Measurements from ENCODE around the gene SYTL2.
"Not testable (repeated sequence)": the region's sequence is repeated elsewhere in the genome, so short reads cannot be mapped to it uniquely, and the experiment has no call there.

Gene SYTL2, protein sequence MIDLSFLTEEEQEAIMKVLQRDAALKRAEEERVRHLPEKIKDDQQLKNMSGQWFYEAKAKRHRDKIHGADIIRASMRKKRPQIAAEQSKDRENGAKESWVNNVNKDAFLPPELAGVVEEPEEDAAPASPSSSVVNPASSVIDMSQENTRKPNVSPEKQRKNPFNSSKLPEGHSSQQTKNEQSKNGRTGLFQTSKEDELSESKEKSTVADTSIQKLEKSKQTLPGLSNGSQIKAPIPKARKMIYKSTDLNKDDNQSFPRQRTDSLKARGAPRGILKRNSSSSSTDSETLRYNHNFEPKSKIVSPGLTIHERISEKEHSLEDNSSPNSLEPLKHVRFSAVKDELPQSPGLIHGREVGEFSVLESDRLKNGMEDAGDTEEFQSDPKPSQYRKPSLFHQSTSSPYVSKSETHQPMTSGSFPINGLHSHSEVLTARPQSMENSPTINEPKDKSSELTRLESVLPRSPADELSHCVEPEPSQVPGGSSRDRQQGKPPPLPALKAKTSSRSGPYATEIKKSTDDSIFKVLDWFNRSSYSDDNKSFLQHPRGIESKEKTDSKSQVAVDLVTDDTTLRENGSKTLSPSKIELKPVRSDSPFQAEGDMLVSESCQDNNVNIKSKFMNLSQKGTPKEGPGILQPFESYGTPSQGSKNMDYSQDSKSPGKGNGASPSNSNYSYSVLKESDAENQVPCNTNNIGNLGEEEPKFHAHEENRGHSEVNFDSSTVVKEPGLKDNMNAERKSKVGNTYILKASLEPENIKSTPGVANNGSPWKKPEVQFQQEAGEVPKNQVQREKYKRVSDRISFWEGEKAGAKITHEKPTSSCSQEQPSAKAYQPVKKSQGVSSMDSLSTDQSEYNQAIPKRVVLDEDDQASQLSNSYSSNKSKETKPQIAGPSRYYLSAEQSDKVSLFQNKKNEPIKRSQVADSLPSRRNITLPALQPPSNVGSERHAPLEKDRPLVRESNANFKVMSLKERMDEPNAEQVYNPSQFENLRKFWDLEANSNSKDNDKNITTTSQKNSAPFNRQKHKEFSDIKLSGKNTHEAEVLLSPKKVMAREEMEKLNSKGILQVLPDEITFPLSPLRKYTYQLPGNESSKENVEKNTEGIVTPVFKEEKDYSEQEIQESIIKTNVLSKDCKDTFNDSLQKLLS (N-terminal part only)

DNA sequence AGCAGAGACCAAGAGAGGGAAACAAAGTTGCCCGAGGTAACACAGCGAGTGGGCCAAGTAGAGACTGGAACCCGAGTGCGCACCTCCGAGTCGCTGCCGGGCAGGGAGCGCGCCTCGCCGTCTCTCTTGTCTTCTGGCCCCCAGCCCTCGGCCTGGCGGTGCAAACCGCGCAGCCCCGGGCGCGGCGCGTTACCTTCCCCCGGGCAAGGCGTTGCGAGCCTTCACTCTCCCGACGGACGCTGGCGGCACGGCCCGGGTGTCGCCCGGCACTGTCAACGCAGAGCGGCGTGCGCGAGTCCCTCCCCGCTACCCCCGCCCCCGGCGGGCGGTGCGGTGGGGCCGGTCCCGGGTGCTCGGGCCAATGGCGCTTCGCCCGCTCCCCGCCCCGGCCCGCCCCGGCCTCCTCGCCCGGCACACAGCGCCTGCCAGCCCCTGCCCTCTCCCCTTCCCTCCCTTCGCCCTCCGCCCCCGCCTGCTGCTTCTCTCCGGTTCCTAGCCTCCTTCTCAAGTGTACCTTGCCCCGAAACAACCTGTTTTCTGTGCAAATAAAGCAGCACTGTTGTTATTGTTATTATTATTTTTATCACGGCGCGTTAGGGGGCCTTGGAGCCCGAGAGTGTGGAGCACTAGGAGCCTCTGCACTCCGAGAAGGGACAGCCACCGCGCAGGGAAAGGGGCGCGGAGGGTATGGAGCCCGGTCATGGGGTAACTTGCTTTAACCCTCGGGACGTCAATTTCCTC lies at the start of gene SYTL2:
Gene SYTL2, minus strand, starts transcription at position 271 of the 741 bp plus-strand sequence. CDS start 53,416 bp downstream, outside the sequence.
- peak; percentile 58 to 66 for DNase-seq (ENCODE audit: low read depth in 2 of 2)

DNA sequence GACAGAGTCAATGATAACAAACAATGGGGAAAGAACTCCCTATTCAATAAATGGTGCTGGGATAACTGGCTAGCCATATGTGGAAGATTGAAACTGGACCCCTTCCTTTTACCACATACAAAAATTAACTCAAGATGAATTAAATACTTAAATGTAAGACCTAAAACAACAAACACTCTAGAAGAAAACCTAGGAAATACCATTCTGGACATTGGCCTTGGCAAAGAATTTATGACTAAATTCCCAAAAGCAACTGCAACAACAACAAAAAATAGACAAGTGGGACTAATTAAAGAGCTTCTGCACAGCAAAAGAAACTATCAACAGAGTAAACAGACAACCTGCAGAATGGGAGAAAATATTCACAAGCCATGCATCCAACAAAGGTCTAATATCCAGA lies 48.6 kb upstream of the SYTL2 start:
- not testable (repeated sequence) for DNase-seq (ENCODE audit: low read depth in 2 of 2)

DNA sequence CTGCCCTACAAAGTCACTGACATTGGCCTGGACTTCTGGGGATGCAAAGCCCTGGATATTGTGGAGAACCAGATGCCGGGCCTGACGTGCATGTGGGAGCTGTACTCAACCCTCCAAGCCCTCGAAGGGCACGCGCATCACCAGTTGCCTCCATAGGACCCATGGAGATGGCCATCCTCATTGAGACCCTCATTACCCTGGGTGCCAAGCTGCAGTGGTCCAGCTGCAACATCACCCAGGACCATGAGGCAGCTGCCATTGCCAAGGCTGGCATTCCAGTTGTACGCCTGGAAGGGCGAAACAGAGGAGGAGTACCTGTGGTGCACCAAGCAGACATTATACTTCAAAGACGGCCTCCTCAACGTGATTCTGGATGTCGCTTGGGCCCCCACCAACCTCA lies 46.2 kb upstream of the SYTL2 start:
- no peak for DNase-seq (ENCODE audit: low read depth in 2 of 2)

DNA sequence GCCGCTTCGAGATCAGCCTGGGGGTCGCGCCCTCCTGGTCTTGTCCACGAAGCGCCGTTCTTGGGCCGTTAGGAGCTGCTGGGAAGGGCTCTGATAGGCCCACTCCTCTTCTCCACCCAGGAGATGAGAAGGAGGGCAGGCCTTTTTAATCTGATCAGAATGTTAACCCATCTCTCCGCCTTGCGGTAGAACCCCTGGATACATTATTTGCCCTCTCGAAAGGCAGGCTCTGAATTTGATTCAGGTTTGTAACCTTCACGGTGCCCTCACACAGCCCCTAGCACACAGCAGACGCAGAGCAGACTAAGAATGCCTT lies 44.4 kb upstream of the SYTL2 start, which contains the start of gene CCDC83:
Gene CCDC83, plus strand, starts transcription at position 43 of the 316 bp plus-strand sequence. CDS start 9,741 bp downstream, outside the sequence.
- DNase-seq (ENCODE audit: low read depth in 2 of 2): no peak

DNA sequence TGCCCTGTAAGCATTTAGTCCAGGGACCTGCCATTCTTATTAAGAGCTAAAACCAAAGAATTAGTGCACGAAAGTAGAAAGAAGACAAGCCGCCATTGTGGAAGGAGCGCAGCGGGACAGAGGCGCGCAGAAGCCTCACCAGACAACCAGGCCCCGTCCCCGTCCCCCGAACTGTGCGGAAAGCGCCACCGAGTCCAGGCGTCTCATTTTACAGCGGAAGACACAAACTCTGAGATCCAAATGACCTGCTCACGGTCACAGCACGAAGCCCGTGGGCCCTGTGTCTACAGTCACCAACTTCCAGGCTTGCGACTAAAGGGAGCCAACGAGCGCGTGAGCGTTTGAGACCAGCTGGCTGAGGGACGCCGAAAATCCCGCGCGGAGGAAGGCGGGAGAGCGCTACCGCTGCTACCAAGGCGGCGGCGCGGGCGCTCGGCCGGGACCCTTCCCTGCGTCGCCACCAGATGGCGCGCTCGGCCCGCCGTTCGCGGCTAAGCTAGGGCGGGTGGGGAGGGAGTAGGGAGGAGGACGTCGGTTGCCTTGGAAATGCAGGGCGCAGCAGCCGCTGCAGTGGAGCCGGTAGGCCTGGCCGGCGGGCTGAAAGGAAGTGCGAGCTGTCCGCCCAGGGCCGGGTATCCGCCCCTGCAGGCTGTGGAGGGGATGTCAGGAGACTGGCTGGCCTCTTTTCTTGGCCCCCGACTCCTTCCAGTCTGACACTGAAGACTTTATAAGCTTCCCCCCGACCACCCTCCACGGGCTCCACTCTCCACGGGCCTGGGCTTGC lies 43.8 kb upstream of the SYTL2 start:
- peak; percentile 80 to 81 for DNase-seq (ENCODE audit: low read depth in 2 of 2)

DNA sequence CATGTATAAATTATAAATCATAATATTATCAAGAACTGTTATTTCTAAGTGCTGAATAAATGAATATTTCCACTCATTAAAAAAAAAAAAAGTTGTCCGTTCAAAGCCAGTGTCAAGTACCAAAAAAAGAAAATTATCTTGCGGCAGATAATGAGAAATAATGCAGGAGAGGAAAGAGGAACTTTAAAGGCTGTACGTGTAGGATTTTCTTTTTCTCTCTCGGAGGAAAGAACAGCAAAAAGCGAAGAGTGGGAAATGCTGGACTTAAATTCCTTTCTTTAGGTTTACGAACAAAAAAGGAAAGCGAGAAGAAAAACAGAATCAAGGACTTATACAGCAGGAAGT lies 43.2 kb upstream of the SYTL2 start:
- no peak for DNase-seq (ENCODE audit: low read depth in 2 of 2)

DNA sequence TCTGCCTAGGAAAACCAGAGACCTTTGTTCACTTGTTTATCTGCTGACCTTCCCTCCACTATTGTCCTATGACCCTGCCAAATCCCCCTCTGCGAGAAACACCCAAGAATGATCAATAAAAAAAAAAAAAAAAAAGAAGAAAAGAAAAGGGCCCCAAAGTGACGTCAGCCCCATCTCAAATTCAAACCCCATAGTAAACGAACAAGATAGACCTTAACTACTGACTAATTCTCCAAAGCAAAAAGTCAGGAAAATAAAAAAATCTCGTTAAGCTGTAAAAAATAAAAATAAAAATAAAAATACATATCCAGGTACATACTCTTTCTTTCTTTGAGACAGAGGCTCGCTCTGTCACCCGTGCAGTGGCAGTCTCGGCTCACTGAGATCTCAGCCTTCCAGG lies 42.6 kb upstream of the SYTL2 start:
- not testable (repeated sequence) for DNase-seq (ENCODE audit: low read depth in 2 of 2)

DNA sequence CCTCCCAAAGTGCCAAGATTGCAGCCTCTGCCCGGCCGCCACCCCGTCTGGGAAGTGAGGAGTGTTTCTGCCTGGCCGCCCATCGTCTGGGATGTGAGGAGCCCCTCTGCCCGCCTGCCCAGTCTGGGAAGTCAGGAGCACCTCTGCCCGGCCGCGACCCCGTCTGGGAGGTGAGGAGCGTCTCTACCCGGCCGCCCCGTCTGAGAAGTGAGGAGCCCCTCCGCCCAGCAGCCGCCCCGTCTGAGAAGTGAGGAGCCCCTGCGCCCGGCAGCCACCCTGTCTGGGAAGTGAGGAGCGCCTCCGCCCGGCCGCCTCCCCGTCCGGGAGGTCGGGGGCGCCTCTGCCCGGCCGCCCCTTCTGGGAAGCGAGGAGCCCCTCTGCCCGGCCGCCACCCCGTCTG lies 41.8 kb upstream of the SYTL2 start:
- DNase-seq (ENCODE audit: low read depth in 2 of 2): not testable (repeated sequence)

DNA sequence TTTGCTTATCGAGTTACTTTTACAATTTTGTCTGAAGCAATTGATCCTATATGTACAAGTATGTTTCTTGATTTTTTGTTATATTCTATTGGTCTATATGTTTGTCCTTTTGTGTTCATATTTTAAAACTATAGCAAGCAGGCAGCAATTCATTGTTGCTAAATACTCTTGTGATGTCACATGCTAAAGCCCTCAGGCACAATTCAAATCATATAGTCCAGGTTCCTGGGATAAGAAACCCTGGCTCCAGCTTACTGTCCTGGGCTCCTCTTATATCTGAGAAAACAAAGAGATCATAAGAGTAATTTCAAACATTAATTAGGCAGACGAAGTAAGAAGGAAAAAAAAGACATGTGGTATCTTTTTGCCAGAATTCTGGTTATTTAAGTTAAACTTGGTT lies 37.6 kb upstream of the SYTL2 start:
- no peak for DNase-seq (ENCODE audit: low read depth in 2 of 2)

DNA sequence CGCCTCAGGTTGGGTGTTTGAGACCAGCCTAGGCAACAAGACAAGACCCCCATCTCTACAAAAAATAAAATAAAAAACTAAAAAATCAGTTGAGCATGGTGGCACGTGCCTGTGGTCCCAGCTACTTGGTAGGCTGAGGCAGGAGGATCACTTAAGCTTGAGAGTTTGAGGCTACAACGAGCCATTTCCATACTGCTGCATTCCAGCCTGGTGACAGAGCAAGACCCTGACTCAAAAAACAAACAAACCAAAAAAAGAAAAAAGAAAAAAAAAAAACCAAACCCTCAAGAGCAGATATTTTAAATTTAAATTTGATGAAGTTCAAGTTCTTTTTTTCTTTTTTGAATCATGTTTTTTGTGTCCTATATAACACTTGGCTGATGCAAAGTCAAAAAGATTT lies 37.1 kb upstream of the SYTL2 start:
- no peak for DNase-seq (ENCODE audit: low read depth in 2 of 2)

DNA sequence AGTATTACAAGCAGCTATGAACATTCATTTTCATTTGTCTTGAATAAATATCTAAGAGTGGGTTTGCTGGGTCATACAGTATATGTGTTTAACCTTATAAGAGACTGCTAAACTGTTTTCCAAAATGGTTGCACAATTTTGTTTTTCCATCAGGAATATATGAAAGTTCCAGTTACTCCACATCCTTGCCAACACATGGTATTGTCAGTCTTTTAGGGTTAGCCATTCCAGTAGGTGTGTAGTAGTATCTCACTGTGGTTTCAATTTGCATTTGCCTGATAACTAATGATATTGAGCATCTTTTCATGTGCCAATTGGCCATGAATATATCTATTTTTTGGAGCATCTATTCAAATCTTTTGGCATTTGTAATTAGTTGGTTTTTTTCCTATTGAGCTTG lies 36.5 kb upstream of the SYTL2 start:
- no peak for DNase-seq (ENCODE audit: low read depth in 2 of 2)

DNA sequence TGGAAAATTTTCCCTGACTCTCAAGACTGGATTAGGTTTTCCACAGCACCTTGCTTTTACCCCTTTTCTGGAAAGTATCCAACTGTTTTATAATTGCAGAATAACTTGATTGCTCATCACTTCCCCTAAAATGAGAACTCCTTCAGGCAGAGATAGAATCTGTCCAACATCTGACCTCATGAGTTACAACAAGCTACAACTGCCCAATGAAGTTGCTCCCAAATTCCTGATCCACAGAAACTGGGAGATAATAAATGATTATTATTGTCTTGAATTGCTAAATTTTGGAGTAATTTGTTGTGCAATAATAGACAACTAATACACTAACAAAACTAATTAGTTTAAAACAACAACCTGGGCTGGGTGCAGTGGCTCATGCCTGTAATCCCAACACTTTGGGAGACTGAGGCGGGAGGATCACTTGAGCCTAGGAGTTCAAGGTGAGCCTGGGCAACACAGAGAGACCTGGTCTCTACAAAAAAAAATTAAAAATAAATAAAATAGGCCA lies 34.2 kb upstream of the SYTL2 start:
- DNase-seq (ENCODE audit: low read depth in 2 of 2): no peak

DNA sequence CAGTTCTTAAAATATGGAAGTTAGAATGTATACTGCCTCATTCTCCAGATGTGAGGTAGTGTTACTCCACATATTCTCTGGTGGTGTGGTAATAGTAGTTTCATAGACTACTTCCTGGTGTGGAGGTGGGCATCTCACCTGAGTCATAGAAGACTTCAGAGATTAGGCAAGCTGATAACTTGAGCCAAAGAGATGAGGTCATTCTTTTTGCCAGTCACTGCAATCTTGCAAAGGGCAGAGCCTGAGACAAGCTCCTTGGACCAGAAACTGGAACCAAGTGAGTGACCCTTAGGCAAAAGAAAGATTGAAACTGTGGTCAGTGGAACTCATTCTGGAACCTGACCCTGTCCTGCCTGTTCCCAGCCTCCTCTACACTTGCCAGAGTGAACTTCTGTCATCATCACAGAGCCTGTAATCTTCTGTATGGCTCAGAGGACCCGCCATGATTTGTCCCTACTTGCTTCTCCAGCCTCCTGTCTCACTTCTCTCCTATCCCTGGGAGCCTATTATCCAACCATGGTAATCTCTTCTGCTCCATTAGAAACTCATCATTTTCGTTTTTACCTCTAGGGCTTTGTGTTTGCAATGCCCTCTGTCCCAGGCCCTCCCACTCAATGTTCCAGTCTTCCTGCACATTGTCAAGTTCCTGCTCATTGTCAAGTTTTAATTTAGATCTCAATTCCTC lies 33.6 kb upstream of the SYTL2 start:
- DNase-seq (ENCODE audit: low read depth in 2 of 2): no peak

DNA sequence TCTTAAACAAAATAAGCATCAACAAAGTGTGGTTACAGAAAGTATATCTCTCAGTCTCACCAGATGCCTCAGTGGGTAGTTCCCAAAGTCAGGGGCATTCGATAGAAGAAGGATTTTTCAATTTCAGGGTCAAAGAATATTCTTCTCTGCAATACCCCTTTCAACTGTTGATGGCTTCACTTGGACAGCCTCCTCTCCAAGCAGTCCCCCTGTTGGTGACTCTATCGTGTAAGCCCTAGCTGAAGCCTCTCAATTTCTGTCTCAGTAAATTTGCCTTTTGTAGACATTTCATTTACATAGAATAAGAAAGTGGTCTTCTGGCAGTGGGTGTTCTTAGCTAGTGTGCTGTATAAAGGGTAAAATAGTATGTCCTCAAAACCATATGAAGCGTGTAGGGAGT lies 33.0 kb upstream of the SYTL2 start:
- no peak for DNase-seq (ENCODE audit: low read depth in 2 of 2)

DNA sequence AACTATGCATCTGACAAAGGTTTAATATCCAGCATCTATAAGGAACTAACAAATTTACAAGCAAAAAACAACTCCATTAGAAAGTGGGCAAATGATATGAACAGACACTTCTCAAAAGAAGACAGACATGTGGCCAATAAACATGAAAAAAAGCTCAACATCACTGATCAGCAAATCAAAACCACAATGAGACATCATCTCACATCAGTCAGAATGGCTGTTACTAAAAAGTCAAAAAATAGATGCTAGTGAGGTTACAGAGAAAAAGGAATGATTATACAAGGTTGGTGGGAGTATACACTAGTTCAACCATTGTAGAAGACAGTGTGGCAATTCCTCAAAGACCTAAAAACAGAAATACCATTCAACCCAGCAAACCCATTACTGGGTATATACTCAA lies 30.0 kb upstream of the SYTL2 start:
- not testable (repeated sequence) for DNase-seq (ENCODE audit: low read depth in 2 of 2)

DNA sequence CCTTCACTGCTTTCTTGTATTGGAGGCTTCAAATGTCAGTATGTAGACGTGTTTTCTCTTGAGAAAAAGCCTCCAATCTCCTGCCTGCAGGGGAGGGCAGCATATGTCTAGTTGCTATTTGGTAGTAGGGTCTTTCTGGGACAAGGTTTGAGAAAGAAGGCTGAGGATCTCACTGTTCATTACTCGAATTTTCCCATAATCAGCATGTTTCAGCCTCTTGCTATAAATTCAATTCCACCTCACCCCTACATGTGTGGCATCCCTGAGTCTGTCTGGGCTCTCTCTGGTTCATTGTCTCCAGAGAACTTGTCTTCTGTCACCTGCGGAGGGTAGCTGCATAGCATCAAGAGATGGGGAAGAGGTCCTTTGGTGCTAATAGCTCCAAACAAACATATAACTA lies 24.8 kb upstream of the SYTL2 start:
- no peak for DNase-seq (ENCODE audit: low read depth in 2 of 2)

DNA sequence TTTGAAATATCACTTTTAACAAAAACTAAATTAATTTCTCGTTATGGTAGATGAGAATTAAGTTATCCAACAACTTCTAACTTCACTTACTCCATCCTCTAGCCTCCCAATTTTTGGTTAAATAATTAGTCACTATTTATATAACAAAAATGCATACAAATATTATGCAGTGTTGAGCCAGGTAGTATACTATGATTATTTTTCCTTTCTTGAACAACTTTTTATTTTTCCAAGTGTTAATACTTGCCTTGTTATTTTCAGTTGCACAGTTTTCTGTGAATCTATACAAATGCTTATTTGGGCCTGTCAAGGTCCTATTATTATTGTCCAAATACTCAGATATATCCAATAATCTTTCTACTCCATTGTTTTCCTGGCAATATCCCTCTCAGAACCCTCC lies 24.3 kb upstream of the SYTL2 start:
- DNase-seq (ENCODE audit: low read depth in 2 of 2): no peak

DNA sequence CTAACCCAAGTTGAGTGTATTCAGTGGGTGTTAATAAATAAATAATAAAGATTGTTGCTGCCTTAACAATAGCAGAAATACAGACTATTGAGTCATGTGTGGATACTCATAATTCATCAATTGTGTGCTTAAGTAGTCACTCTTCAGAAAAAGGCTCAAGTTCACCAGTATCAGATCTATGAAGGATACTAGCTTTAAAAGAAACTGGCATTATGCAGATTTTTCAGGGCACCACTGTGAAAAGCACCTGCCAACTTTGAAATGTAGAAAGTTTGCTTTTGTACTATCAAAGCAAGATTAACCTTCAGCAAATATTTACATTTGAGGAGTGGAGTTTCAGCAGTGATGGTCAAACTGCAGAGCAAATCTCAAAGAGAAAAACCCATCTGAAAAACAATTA lies 20.1 kb upstream of the SYTL2 start:
- no peak for DNase-seq (ENCODE audit: low read depth in 2 of 2)

DNA sequence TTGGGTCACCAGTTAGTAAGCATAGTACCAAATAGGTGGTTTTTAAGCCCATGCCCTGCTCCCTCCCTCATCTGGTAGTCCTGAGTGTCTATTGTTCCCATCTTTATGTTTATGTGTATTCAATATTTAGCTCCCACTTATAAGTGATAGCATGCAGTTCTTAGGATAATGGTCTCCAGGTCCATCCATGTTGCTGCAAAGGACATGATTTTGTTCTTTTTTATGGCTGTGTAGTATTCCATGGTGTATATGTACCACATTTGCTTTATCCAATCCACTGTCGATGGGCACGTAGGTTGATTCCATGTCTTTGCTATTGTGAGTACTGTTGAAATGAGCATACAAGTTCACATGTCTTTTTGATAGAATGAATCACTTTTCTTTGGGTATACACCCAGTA lies 18.2 kb upstream of the SYTL2 start:
- no peak for DNase-seq (ENCODE audit: low read depth in 2 of 2)

DNA sequence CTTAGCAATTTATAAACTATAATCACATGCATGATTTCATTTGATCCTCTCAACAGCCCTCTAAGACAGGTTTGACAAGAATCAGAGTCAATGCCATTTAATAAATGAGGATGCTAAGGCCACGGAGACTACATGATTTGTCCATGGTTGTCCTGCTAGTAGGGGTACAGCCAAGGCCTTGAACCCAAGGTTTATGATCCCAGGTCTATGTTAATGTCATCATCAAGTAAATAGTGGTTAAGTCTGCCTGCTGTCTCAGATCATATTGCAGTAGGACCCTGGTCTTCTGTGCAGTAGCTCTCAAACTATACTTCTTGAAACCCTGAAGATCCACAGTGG lies 17.7 kb upstream of the SYTL2 start:
- DNase-seq (ENCODE audit: low read depth in 2 of 2): no peak

All from stimulated activated CD8-positive, alpha-beta memory T cell treated with anti-CD3 and anti-CD28 coated beads, Interleukin-2, amount 100 ng/mL, for 1 hour (primary cell).